ENCODE data around the gene CBX8. TPM values are rescaled to one million over a fixed set of nuclear protein-coding genes. Genes with fewer than 3 reads are reported as not detected.

Gene CBX8
- total RNA-seq, 1 experiment from 2014 or later: 11.3 TPM

DNA sequence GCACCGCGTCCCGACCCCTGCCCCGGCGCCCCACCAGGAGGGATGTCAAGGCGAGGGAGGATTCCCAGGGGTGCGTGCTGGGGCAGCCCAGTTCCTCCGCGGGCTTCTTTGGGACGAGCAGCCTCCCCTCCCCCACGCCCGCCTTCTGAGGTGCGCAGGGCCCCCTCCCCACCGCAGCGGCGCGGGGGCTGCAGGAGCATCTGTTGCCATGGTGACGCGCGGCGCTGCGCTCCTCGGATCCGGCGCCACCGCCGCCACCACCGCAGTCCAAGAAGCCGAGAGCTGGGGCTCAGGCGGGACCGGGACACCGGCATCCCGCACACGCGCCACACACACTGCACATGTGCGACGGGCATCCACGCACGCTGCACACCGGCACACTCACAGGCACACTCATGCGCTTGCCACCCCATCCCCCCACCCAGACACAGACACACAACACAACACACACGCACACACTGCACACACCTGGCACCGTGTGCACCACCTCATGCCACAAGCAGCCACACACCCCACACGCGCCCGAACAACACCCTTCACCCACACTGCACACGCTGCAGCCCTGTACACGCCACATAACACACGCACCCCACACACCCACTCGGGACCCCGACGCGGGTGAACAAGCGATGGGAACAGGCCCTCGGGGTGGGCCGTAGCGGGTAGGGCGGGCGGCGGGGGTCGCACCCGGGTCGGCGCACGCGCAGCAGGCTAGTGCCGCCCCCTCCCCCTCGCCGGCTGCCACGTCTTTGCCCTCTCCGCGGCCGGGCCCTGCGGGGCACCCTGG lies 49.2 kb downstream of the CBX8 start:
- Histone ChIP-seq H3F3A (ENCODE audit: low read length, unreplicated experiment) (peaks cover 7% of the 10 kb centered on the region), H3K4me3 (ENCODE audit: low read length) (no peak overlapping the region), H3K4me2 (ENCODE audit: low read length) (peak overlapping the region; percentile 29; the same call in 1 of the 2 replicates), H3K9me2 (replicated peaks; ENCODE audit: low read length) (no peaks in the 10 kb centered on the region), H2AFZ (ENCODE audit: low read length) (no peak overlapping the region), H4K20me1 (ENCODE audit: low read length) (no peaks in the 10 kb centered on the region), H3K4me1 (ENCODE audit: insufficient read depth, low read length) (peaks cover 49% of the 10 kb centered on the region), H3K9me3 (ENCODE audit: low read length) (no peaks in the 10 kb centered on the region), H3K27me3 (ENCODE audit: low read length) (0 out of 2 replicates have a peak, but pooled peaks cover 3% of the 10 kb centered on the region), H3K9ac (ENCODE audit: low read length) (no peak overlapping the region), H3K79me2 (ENCODE audit: low read length) (no peaks in the 10 kb centered on the region), H3K36me3 (ENCODE audit: low read depth, low read length) (no peaks in the 10 kb centered on the region), H3K27ac (ENCODE audit: low read length) (no peak overlapping the region)
- ChIA-PET POLR2A (ENCODE audit: unreplicated experiment) (no interaction called here), CTCF (no interaction called here)
- ATAC-seq (no peak), DNase-seq (no peak)
- no TSS peak for BruUV-seq (replicated peaks)
- intact Hi-C loops (cut with micrococcal nuclease): loop anchor here (10.0 kb wide), 1 partner anchor 87 kb away; the partner anchor contains the start of gene CBX4
- TF ChIP-seq EZH2 (IDR thresholded peaks at IDR 0.05; ENCODE audit: low read length, unreplicated experiment) (no peak), EZH2phosphoT487 (IDR thresholded peaks at IDR 0.05; ENCODE audit: borderline replicate concordance, low read length) (no peak)
- TF ChIP-seq, protein P1, sequence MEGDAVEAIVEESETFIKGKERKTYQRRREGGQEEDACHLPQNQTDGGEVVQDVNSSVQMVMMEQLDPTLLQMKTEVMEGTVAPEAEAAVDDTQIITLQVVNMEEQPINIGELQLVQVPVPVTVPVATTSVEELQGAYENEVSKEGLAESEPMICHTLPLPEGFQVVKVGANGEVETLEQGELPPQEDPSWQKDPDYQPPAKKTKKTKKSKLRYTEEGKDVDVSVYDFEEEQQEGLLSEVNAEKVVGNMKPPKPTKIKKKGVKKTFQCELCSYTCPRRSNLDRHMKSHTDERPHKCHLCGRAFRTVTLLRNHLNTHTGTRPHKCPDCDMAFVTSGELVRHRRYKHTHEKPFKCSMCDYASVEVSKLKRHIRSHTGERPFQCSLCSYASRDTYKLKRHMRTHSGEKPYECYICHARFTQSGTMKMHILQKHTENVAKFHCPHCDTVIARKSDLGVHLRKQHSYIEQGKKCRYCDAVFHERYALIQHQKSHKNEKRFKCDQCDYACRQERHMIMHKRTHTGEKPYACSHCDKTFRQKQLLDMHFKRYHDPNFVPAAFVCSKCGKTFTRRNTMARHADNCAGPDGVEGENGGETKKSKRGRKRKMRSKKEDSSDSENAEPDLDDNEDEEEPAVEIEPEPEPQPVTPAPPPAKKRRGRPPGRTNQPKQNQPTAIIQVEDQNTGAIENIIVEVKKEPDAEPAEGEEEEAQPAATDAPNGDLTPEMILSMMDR (conservative IDR thresholded peaks at IDR 0.05; ENCODE audit: low read depth, low read length): no peak

DNA sequence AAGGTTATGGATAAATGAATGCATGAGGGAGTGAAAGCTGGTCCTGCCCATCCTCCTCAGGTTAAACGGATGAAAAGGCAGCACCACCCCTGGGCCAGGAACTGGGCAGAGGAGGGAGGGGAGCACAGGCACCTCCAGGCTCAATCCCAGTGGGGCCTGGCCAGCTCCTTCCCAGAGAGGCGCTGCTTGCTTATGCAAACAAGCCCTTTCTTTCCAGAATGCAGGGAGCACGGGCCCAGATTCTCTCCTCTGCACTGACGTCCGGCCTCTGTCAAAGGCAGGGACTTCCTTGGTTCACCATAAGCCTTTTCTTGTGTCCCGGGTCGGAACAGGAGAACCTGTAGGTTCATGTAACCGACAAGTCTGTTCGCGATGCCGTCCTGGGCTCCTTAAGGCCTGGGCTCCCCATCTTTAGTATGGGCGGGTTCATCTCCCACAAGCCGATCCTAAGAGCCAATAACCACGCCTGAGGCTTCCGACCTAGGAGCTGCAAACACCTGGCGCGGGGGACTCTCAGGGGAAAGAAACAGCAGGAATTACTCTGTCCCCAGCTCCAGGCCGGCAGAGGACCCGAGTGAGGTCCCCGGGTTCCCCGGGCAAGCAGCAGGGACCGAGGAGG lies 49.9 kb downstream of the CBX8 start:
- intact Hi-C loops (cut with micrococcal nuclease): loop anchor here (10.0 kb wide), 1 partner anchor 88 kb away; the partner anchor contains the start of gene CBX4
- H3K27me3 ChIP-seq (ENCODE audit: low read length): 0 out of 2 replicates have a peak, but pooled peaks cover 3% of the 10 kb centered on the region

More for the DNA sequence above, 49.9 kb downstream of the CBX8 start:
- H3K27ac ChIP-seq (ENCODE audit: low read length): no peak overlapping the region
- ChIA-PET CTCF (no interaction called here), POLR2A (ENCODE audit: unreplicated experiment) (no interaction called here)
- H3K4me1 ChIP-seq (ENCODE audit: insufficient read depth, low read length): peaks cover 49% of the 10 kb centered on the region
- no peak overlapping the region for H3K9ac ChIP-seq (ENCODE audit: low read length)
- H3K79me2 ChIP-seq (ENCODE audit: low read length): no peaks in the 10 kb centered on the region
- DNase-seq (no peak), ATAC-seq (no peak; the same call in 1 of the 2 replicates)
- H3K4me3 ChIP-seq (ENCODE audit: low read length): no peak overlapping the region
- no peak overlapping the region for H2AFZ ChIP-seq (ENCODE audit: low read length)
- no peak overlapping the region for H3K4me2 ChIP-seq (ENCODE audit: low read length)
- peaks cover 7% of the 10 kb centered on the region for H3F3A ChIP-seq (ENCODE audit: low read length, unreplicated experiment)
- H3K36me3 ChIP-seq (ENCODE audit: low read depth, low read length): no peaks in the 10 kb centered on the region
- TF ChIP-seq, protein P1 (conservative IDR thresholded peaks at IDR 0.05; ENCODE audit: low read depth, low read length): no peak
- TF ChIP-seq EZH2 (IDR thresholded peaks at IDR 0.05; ENCODE audit: low read length, unreplicated experiment) (no peak), EZH2phosphoT487 (IDR thresholded peaks at IDR 0.05; ENCODE audit: borderline replicate concordance, low read length) (no peak)
- H3K9me3 ChIP-seq (ENCODE audit: low read length): no peaks in the 10 kb centered on the region
- no peaks in the 10 kb centered on the region for H3K9me2 ChIP-seq (replicated peaks; ENCODE audit: low read length)
- BruUV-seq (replicated peaks): no TSS peak
- H4K20me1 ChIP-seq (ENCODE audit: low read length): no peaks in the 10 kb centered on the region
